OCI-LY7 (cell line): ENCODE results near the gene LAMA3. TPM values are rescaled to one million over a fixed set of nuclear protein-coding genes. Genes with fewer than 3 reads are reported as not detected.

Source experiments
- BruUV-seq: library from RNA; stranded (reverse); fragments of 400-500 nt; replicated peaks from 2 replicates; lab custom pipeline; 2021; lab: Mats Ljungman, UMichigan
- CTCF ChIA-PET: fragments of 300-600 bp; sonication (Branson Sonifier 250); formaldehyde crosslinking; loops from one replicate; lab custom pipeline; 2022; ENCODE audit warnings: antibody characterized with exemption; ENCODE audit not compliant: unreplicated experiment; lab: Charles Lee
- POLR2A ChIA-PET: fragments of 300-600 bp; sonication (Branson Sonifier 250); formaldehyde crosslinking; loops from one replicate; lab custom pipeline; 2022; ENCODE audit warnings: antibody characterized with exemption; lab: Charles Lee
- DNase-seq: peaks from one replicate; pipeline ENCODE4 v3.0.0-alpha.2; 2015; ENCODE audit warnings: low spot score
- H2AFZ ChIP-seq: fragments of 200-600 bp; sonication (generic), shearing (Covaris generic); 2 replicates; pipeline ENCODE4 v1.6.1; 2014; ENCODE audit warnings: mild to moderate bottlenecking, antibody characterized with exemption, low read length, moderate library complexity
- H3K27ac ChIP-seq: fragments of 200-600 bp; sonication (generic); 2 replicates; pipeline ENCODE4 v1.5.1; 2014; ENCODE audit warnings: mixed run types, low read depth, mild to moderate bottlenecking, moderate library complexity, low read length, inconsistent platforms; ENCODE audit not compliant: poor library complexity, severe bottlenecking
- H3K36me3 ChIP-seq: fragments of 200-600 bp; sonication (generic); 2 replicates; pipeline ENCODE4 v1.6.1; 2014; ENCODE audit warnings: mild to moderate bottlenecking, antibody characterized with exemption, low read length, moderate library complexity, mixed read lengths; ENCODE audit not compliant: insufficient read depth
- H3K4me1 ChIP-seq: fragments of 200-600 bp; sonication (generic); 2 replicates; pipeline ENCODE4 v1.5.1; 2014; ENCODE audit warnings: mild to moderate bottlenecking, low read length; ENCODE audit not compliant: insufficient read depth, poor library complexity, severe bottlenecking
- H3K4me2 ChIP-seq: fragments of 200-600 bp; sonication (generic); 2 replicates; pipeline ENCODE4 v1.6.1; 2014; ENCODE audit warnings: mild to moderate bottlenecking, low read length
- H3K4me3 ChIP-seq: fragments of 200-600 bp; sonication (generic); 2 replicates; pipeline ENCODE4 v1.5.1; 2014; ENCODE audit warnings: mild to moderate bottlenecking, low read depth, low read length; ENCODE audit not compliant: poor library complexity, severe bottlenecking
- H3K79me2 ChIP-seq: fragments of 200-600 bp; sonication (generic); 2 replicates; pipeline ENCODE4 v1.6.1; 2016; ENCODE audit warnings: low read depth, mild to moderate bottlenecking, low read length, moderate library complexity, mixed read lengths; ENCODE audit not compliant: insufficient read depth
- H3K9me2 ChIP-seq: fragments of 200-600 bp; sonication (generic); 2 replicates; pipeline ENCODE4 v1.6.1; 2016; ENCODE audit warnings: mild to moderate bottlenecking, low read length, mixed read lengths; ENCODE audit not compliant: insufficient read depth
- H3K9me3 ChIP-seq: fragments of 200-600 bp; sonication (generic); 2 replicates; pipeline ENCODE4 v1.6.1; 2014; ENCODE audit warnings: mild to moderate bottlenecking, mixed run types, low read length, mixed read lengths
- H4K20me1 ChIP-seq: fragments of 200-600 bp; sonication (generic); 2 replicates; pipeline ENCODE4 v1.6.1; 2014; ENCODE audit warnings: mild to moderate bottlenecking, antibody characterized with exemption, low read length, moderate library complexity, mixed read lengths; ENCODE audit not compliant: insufficient read depth
- EZH2phosphoT487 ChIP-seq: fragments of 200-600 bp; sonication (generic); IDR thresholded peaks from 2 replicates; pipeline ENCODE4 v1.6.1; 2018; ENCODE audit warnings: low read depth, borderline replicate concordance, mild to moderate bottlenecking, mixed run types, antibody characterized with exemption, low read length, moderate library complexity, mixed read lengths
- intact Hi-C: fragments of 100-400 bp; cut with micrococcal nuclease; formaldehyde crosslinking; loops from one replicate; pipeline ENCODE4 v1.10.0; 2022; ENCODE audit not compliant: unreplicated experiment
- total RNA-seq, 2 experiments: library from RNA; depleted of rRNA in 1 of 2; stranded (reverse); fragments of >200 nt in 1 of 2; shearing (Covaris generic) in 1 of 2; gene quantifications; 2 replicates each; pipeline ENCODE4 v1.2.3, GENCODE V29; 2014 to 2022
- TF ChIP-seq, protein P1 (sequence below): fragments of 200-600 bp; sonication (generic); conservative IDR thresholded peaks from 2 replicates; pipeline ENCODE4 v1.5.1; 2014; ENCODE audit warnings: mild to moderate bottlenecking, antibody characterized with exemption, low read length, moderate library complexity, mixed read lengths

The LAMA3 gene
- total RNA-seq, 2 experiments from 2014 or later = 0.16 to 1.6 TPM

GRCh38 chr18:23884681-23885375 is 195.6 kb downstream of the LAMA3 start:
- no peak overlapping the region for H3K4me2 ChIP-seq
- H3K79me2 ChIP-seq = no peaks in the 10 kb centered on the region
- H2AFZ ChIP-seq = no peak overlapping the region
- ChIA-PET CTCF (interaction anchor here (0.6 kb wide), 1 partner anchor 9 kb away, joined by 3 read pairs; no protein-coding TSS in a partner anchor), POLR2A (no interaction called here)
- no peak for DNase-seq
- no TSS peak for BruUV-seq
- H3K9me2 ChIP-seq = no peaks in the 10 kb centered on the region
- no peaks in the 10 kb centered on the region for H3K4me1 ChIP-seq
- TF ChIP-seq, protein P1, sequence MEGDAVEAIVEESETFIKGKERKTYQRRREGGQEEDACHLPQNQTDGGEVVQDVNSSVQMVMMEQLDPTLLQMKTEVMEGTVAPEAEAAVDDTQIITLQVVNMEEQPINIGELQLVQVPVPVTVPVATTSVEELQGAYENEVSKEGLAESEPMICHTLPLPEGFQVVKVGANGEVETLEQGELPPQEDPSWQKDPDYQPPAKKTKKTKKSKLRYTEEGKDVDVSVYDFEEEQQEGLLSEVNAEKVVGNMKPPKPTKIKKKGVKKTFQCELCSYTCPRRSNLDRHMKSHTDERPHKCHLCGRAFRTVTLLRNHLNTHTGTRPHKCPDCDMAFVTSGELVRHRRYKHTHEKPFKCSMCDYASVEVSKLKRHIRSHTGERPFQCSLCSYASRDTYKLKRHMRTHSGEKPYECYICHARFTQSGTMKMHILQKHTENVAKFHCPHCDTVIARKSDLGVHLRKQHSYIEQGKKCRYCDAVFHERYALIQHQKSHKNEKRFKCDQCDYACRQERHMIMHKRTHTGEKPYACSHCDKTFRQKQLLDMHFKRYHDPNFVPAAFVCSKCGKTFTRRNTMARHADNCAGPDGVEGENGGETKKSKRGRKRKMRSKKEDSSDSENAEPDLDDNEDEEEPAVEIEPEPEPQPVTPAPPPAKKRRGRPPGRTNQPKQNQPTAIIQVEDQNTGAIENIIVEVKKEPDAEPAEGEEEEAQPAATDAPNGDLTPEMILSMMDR = no peak
- TF ChIP-seq EZH2phosphoT487 = no peak
- no peaks in the 10 kb centered on the region for H3K36me3 ChIP-seq
- intact Hi-C loops = no loop called here
- no peaks in the 10 kb centered on the region for H3K9me3 ChIP-seq
- H4K20me1 ChIP-seq = no peaks in the 10 kb centered on the region
- H3K27ac ChIP-seq = no peak overlapping the region
- H3K4me3 ChIP-seq = no peak overlapping the region

DNA sequence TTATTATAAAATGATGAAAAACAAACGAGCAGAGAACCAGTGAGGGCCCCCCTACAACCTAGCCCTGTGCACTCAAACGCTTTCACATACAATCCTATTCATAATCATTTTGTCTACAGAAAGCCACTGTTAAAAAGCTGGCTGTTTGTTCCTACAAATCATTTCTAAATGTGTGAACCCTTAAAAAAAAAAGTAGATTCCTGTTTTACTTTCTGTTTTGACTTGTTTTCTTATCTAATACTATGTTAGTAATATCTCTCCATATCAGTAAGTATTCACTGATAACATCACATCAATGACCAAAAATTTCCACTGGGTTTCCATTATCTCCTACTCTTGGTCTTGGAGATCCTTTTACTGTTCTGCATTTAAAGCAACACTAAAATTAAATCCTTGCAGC is 196.5 kb downstream of the LAMA3 start:
- no peaks in the 10 kb centered on the region for H3K79me2 ChIP-seq
- ChIA-PET POLR2A (interaction anchor here (0.6 kb wide), 1 partner anchor 362 kb away, joined by 3 read pairs; no protein-coding TSS in a partner anchor), CTCF (no interaction called here)
- no peaks in the 10 kb centered on the region for H3K36me3 ChIP-seq
- no peaks in the 10 kb centered on the region for H3K4me1 ChIP-seq
- H4K20me1 ChIP-seq = no peaks in the 10 kb centered on the region
- no TSS peak for BruUV-seq
- H3K4me2 ChIP-seq = no peak overlapping the region
- no peak for DNase-seq
- intact Hi-C loops = no loop called here
- H3K9me3 ChIP-seq = no peaks in the 10 kb centered on the region
- H2AFZ ChIP-seq = no peak overlapping the region
- H3K9me2 ChIP-seq = no peaks in the 10 kb centered on the region
- no peak for TF ChIP-seq EZH2phosphoT487
- TF ChIP-seq, protein P1 = no peak
- H3K4me3 ChIP-seq = no peak overlapping the region
- no peak overlapping the region for H3K27ac ChIP-seq

DNA sequence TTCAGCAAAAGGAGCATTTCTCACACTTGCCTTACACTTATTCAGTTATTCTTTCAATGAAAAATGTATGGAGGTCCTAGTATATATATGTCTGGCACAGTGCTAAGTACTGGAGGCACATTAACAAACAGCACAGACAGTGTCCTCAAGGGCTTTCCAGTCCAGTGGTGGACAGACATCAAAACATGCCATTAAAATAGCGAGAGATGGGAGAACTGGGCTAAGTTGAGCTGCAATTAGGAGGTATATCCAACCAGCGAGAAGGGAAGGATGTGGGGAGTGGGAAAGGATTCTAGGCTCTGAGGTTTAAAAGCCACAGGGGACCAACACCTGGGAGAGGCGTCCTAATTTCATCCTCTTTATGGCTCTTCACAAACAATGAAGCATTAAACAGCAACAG is 197.8 kb downstream of the LAMA3 start:
- Histone ChIP-seq H3K36me3 (no peaks in the 10 kb centered on the region), H4K20me1 (no peaks in the 10 kb centered on the region), H3K79me2 (no peaks in the 10 kb centered on the region), H3K9me3 (no peaks in the 10 kb centered on the region), H2AFZ (no peak overlapping the region), H3K9me2 (no peaks in the 10 kb centered on the region), H3K27ac (no peak overlapping the region), H3K4me3 (no peak overlapping the region), H3K4me2 (no peak overlapping the region), H3K4me1 (no peaks in the 10 kb centered on the region)
- no peak for DNase-seq
- no TSS peak for BruUV-seq
- no peak for TF ChIP-seq EZH2phosphoT487
- TF ChIP-seq, protein P1 = no peak
- POLR2A ChIA-PET = interaction anchor here (0.6 to 0.7 kb wide), 2 partner anchors 9 to 929 kb away, joined by 3 read pairs; no protein-coding TSS in a partner anchor
- intact Hi-C loops = no loop called here
- CTCF ChIA-PET = no interaction called here
